NCI-H510A treated with DMSO at 0.1 percent for 48 hours (cell line): Measurements from ENCODE around the gene C2orf78.
"Not testable (repeated sequence)": the region's sequence is repeated elsewhere in the genome, so short reads cannot be mapped to it uniquely, and the experiment has no call there.

Experiments
- DNase-seq: peaks from one replicate; lab custom pipeline; 2025; lab: John Stamatoyannopoulos, UW

C2orf78 gene

GRCh38 chr2:73780237-73780582 lies 3.8 kb upstream of the C2orf78 start:
- DNase-seq, result no peak

- not testable (repeated sequence) for DNase-seq
Observed at GRCh38 chr2:73783402-73783801, 581 bp upstream of the C2orf78 start.

GRCh38 chr2:73811878-73812277 lies 27.9 kb downstream of the C2orf78 start:
- no peak for DNase-seq

- no peak for DNase-seq
Observed at GRCh38 chr2:73812635-73813034, 28.7 kb downstream of the C2orf78 start.

- DNase-seq, result no peak
Observed at GRCh38 chr2:73818296-73818695, 34.3 kb downstream of the C2orf78 start.

- no peak for DNase-seq
Observed at GRCh38 chr2:73821227-73821626, 37.2 kb downstream of the C2orf78 start.

GRCh38 chr2:73821669-73822068 lies 37.7 kb downstream of the C2orf78 start:
- no peak for DNase-seq

GRCh38 chr2:73822276-73822675 lies 38.3 kb downstream of the C2orf78 start:
- DNase-seq, result no peak

GRCh38 chr2:73822991-73823390 lies 39.0 kb downstream of the C2orf78 start:
- no peak for DNase-seq

GRCh38 chr2:73823416-73823815 lies 39.4 kb downstream of the C2orf78 start:
- DNase-seq, result no peak

- peak; percentile 82 for DNase-seq
Observed at GRCh38 chr2:73823916-73824523, 40.0 kb downstream of the C2orf78 start.

- DNase-seq, result no peak
Observed at GRCh38 chr2:73825408-73825807, 41.4 kb downstream of the C2orf78 start.

- peak; percentile 15 for DNase-seq
Observed at GRCh38 chr2:73827018-73827417, 43.0 kb downstream of the C2orf78 start.

- DNase-seq, result no peak
Observed at GRCh38 chr2:73827660-73828388, 43.8 kb downstream of the C2orf78 start.

- DNase-seq, result no peak
Observed at GRCh38 chr2:73828389-73828817, 44.4 kb downstream of the C2orf78 start.

GRCh38 chr2:73828818-73829570 lies 45.0 kb downstream of the C2orf78 start, which contains the start of gene STAMBP:
STAMBP (plus strand) TSS chr2:73828961; CDS start chr2:73830857, 1,896 bp downstream.
- DNase-seq, result peak; percentile 96

GRCh38 chr2:73830871-73831401 lies 47.0 kb downstream of the C2orf78 start:
- no peak for DNase-seq

GRCh38 chr2:73832930-73833329 lies 48.9 kb downstream of the C2orf78 start:
- DNase-seq, result no peak

- no peak for DNase-seq
Observed at GRCh38 chr2:73836141-73836943, 52.4 kb downstream of the C2orf78 start.

GRCh38 chr2:73837847-73838585 lies 54.0 kb downstream of the C2orf78 start:
- DNase-seq, result no peak

- DNase-seq, result no peak
Observed at GRCh38 chr2:73838889-73839534, 55.0 kb downstream of the C2orf78 start.
